HG02885 (cell line): ENCODE measurements around the gene NSMF.

Source experiments
- ATAC-seq: cut with Tn5 transposase; IDR thresholded peaks from one replicate; pipeline ENCODE4 v1.9.1; 2021; ENCODE audit warnings: mild to moderate bottlenecking; ENCODE audit not compliant: unreplicated experiment, poor library complexity

The NSMF gene

DNA sequence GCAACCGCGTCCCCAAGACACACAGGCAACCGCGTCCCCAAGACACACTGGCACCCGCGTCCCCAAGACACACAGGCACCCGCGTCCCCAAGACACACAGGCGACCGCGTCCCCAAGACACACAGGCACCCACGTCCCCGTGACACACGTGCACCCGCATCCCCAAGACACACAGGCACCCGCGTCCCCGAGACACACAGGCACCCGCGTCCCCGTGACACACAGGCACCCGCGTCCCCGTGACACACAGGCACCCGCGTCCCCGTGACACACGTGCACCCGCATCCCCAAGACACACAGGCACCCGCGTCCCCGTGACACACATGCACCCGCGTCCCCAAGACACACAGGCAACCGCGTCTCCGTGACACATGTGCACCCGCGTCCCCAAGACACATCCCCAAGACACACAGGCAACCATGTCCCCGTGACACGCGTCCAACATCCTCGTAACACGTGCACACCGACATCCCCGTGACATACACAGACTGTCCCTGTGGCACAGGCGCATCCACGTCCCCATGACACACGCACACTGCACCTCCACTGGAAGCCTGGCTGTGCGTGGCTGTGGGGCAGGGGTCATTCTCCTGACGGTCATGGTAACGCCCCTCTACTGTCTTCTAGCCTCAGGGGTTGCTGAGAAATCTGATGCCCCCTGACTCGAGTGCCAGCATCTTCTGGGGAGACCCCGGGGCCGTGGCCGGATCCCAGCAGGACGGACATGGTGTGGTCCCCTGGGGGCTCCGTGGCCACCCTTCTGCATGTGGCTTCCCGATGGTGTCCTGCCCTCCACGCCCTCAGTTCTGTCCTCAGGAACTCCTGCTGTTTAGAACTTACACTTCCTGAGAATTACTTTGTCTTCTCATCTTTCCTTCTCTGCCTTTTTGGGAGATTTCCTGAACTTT is 60.3 kb downstream of the NSMF start:
- ATAC-seq, result no peak

DNA sequence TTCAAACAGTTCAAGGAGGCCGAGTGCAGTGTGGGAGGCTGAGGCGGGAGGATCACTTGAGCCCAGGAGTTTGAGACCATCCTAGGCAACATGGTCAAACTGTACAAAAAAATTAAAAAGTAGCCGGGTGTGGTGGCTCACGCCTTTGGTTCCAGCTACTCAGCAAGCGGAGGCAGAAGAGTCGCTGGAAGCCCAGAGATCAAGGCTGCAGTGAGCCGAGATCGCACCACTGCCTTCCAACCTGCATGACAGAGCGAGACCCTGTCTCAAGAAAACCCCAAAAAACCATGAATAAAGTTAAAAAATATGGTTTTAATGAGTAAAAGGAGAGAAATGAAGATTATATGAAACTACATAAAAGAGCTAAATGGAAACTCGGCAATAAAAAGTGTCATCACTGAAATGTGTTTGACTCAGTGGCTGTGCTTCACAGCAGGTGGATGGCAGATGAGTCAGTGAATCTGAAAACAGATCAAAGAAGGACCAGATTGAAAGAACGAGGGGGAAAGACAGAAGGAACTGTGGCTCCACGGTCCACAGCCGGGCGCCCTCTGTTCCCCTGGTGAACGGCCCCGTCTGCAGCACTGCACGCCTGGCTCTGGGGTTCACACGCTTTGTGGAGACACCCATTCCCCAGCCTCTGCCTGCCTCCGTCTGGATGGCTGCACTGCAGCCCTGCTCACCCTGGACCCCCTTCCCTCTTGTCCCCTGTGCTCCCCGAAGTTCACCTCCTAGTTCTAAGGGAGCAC is 61.3 kb downstream of the NSMF start:
- ATAC-seq, result no peak
